ENCODE measurements around the gene EIF1AD.
"Not testable (repeated sequence)": the region's sequence is repeated elsewhere in the genome, so short reads cannot be mapped to it uniquely, and the experiment has no call there.

The EIF1AD gene

GRCh38 chr11:66022401-66023185, 20.6 kb upstream of the EIF1AD start:
- peak; percentile 47 to 88 (median 86) for DNase-seq (ENCODE audit: low read depth in 2 of 3, low spot score in 2 of 3)

GRCh38 chr11:66020618-66021357, 18.8 kb upstream of the EIF1AD start:
- DNase-seq (ENCODE audit: low read depth in 2 of 3, low spot score in 2 of 3) = peak in 1 of 3 experiments; percentile 9

GRCh38 chr11:66020212-66020611, 18.3 kb upstream of the EIF1AD start:
- DNase-seq (ENCODE audit: low read depth in 2 of 3, low spot score in 2 of 3) = no peak

- no peak for DNase-seq (ENCODE audit: low read depth in 2 of 3, low spot score in 2 of 3)
Measured at GRCh38 chr11:66017321-66017720, 15.4 kb upstream of the EIF1AD start.

GRCh38 chr11:66016793-66017177, 14.8 kb upstream of the EIF1AD start:
- DNase-seq (ENCODE audit: low read depth in 2 of 3, low spot score in 2 of 3) = no peak

- DNase-seq (ENCODE audit: low read depth in 2 of 3, low spot score in 2 of 3) = no peak
Measured at GRCh38 chr11:66015936-66016792, 14.2 kb upstream of the EIF1AD start.

- no peak for DNase-seq (ENCODE audit: low read depth in 2 of 3, low spot score in 2 of 3)
Measured at GRCh38 chr11:66015454-66015881, 13.5 kb upstream of the EIF1AD start.

- DNase-seq (ENCODE audit: low read depth in 2 of 3, low spot score in 2 of 3) = no peak
Measured at GRCh38 chr11:66014804-66015453, 13.0 kb upstream of the EIF1AD start.

- DNase-seq (ENCODE audit: low read depth in 2 of 3, low spot score in 2 of 3) = no peak
Measured at GRCh38 chr11:66013762-66014100, 11.8 kb upstream of the EIF1AD start.

- no peak for DNase-seq (ENCODE audit: low read depth in 2 of 3, low spot score in 2 of 3)
Measured at GRCh38 chr11:66012946-66013761, 11.2 kb upstream of the EIF1AD start.

GRCh38 chr11:66012371-66012945, 10.5 kb upstream of the EIF1AD start:
- DNase-seq (ENCODE audit: low read depth in 2 of 3, low spot score in 2 of 3) = no peak

GRCh38 chr11:66011785-66012303, 9.9 kb upstream of the EIF1AD start, which contains the start of gene CST6:
CST6 (plus strand) TSS chr11:66012008; CDS start chr11:66012045, 37 bp downstream.
- no peak for DNase-seq (ENCODE audit: low read depth in 2 of 3, low spot score in 2 of 3)

- DNase-seq (ENCODE audit: low read depth in 2 of 3, low spot score in 2 of 3) = no peak
Measured at GRCh38 chr11:66011239-66011784, 9.4 kb upstream of the EIF1AD start.

- not testable (repeated sequence) for DNase-seq (ENCODE audit: low read depth in 2 of 3, low spot score in 2 of 3)
Measured at GRCh38 chr11:66010036-66010435, 8.1 kb upstream of the EIF1AD start.

- DNase-seq (ENCODE audit: low read depth in 2 of 3, low spot score in 2 of 3) = no peak
Measured at GRCh38 chr11:66008468-66009101, 6.6 kb upstream of the EIF1AD start.

- DNase-seq (ENCODE audit: low read depth in 2 of 3, low spot score in 2 of 3) = no peak
Measured at GRCh38 chr11:66008095-66008467, 6.1 kb upstream of the EIF1AD start.

- DNase-seq (ENCODE audit: low read depth in 2 of 3, low spot score in 2 of 3) = no peak
Measured at GRCh38 chr11:66007201-66007634, 5.3 kb upstream of the EIF1AD start.

GRCh38 chr11:66006891-66007176, 4.9 kb upstream of the EIF1AD start:
- no peak for DNase-seq (ENCODE audit: low read depth in 2 of 3, low spot score in 2 of 3)

Measured in activated CD8-positive, alpha-beta memory T cell treated with anti-CD3 and anti-CD28 coated beads for 48 hours (primary cell).